ENCODE data around the gene SPPL3.

DNA sequence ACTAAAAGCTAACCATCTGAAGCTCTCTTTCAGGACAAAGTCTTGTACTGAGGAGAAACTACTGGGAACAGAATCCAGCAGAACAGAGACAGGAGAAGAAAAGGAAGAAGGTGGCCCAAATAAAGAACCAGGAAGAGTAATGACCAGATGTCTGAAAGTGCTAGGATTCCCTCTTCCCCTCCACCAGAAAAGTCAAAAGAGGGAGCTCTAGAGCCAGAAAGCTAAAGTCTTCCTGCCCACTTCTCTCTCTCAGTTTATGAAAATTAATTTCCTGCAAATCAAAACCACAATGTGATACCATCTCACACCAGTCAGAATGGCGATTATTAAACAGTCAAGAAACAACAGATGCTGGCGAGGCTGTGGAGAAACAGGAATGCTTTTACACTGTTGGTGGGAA is 47.2 kb downstream of the SPPL3 start:
- no peak for TF ChIP-seq POLR2AphosphoS5 (IDR thresholded peaks at IDR 0.05; ENCODE audit: low read depth, low read length)
- TF ChIP-seq, protein P1, sequence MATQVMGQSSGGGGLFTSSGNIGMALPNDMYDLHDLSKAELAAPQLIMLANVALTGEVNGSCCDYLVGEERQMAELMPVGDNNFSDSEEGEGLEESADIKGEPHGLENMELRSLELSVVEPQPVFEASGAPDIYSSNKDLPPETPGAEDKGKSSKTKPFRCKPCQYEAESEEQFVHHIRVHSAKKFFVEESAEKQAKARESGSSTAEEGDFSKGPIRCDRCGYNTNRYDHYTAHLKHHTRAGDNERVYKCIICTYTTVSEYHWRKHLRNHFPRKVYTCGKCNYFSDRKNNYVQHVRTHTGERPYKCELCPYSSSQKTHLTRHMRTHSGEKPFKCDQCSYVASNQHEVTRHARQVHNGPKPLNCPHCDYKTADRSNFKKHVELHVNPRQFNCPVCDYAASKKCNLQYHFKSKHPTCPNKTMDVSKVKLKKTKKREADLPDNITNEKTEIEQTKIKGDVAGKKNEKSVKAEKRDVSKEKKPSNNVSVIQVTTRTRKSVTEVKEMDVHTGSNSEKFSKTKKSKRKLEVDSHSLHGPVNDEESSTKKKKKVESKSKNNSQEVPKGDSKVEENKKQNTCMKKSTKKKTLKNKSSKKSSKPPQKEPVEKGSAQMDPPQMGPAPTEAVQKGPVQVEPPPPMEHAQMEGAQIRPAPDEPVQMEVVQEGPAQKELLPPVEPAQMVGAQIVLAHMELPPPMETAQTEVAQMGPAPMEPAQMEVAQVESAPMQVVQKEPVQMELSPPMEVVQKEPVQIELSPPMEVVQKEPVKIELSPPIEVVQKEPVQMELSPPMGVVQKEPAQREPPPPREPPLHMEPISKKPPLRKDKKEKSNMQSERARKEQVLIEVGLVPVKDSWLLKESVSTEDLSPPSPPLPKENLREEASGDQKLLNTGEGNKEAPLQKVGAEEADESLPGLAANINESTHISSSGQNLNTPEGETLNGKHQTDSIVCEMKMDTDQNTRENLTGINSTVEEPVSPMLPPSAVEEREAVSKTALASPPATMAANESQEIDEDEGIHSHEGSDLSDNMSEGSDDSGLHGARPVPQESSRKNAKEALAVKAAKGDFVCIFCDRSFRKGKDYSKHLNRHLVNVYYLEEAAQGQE (IDR thresholded peaks at IDR 0.05; ENCODE audit: insufficient read depth in 1 of 2, low read depth in 2 of 2, low read length in 2 of 2), result no peak

Data from PFSK-1 (cell line).